ENCODE measurements around the gene LMBR1L.

Gene LMBR1L

DNA sequence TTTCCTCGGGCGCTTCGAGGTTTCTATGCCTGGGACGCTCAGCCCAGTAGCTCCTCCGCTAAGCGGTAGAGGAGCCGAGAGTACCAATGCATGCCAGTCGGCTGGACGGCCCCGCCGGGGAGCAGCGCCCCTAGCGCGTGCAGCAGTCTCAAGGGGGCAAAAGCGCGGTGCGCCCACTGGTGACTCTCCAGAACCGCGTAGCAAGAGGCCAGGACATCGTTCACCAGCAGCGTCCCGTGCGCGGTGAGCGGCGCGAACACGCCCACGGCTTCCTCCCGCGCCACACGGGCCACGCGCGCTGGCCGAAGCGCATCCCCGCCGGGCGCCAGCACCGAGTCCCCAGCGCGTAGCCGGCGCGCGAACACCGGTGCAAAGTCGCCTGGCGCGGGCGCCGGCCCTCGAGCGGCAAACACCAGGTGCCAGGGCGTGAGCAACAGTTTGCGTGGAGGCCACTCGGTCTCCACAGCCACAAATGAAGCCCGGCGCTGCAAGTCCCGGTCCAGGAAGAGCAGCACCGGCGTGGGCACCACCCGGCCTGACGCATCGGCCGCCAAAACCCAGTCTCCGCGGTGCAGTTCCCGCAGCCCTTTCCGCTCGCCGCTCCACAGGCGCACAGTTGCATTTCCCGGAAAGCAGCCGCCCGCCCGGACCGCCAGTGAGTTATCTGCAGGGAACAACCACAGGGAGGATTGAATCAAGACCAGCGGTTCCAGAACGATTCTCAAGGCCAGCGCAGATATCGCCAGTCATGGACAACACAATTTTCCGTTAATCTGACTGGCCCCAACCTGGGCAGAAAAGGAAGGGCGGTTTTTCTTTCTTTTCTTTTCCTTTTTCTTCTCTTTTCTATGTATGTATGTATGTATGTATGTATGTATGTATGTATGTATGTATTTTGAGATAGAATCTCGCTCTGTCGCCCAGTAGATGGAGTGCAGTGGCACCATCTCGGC is 20.6 kb downstream of the LMBR1L start:
- H3K4me3 ChIP-seq (ENCODE audit: low read depth in 1 of 5, low read length in 5 of 5) = peak overlapping the region in 4 of 5 donors; percentile 42 to 66 (median 51)
- H3K9me3 ChIP-seq (ENCODE audit: control insufficient read depth in 5 of 5, low read length in 5 of 5) = no peaks in the 10 kb centered on the region
- peaks cover 5 to 62% (median 55%) of the 10 kb centered on the region in 5 donors for H3K4me1 ChIP-seq (ENCODE audit: control insufficient read depth in 5 of 5, insufficient read depth in 5 of 5, low read length in 5 of 5)
- no peak overlapping the region for H3K9ac ChIP-seq (ENCODE audit: low read length in 5 of 5)
- H3K27ac ChIP-seq (ENCODE audit: low read depth, low read length) = no peak overlapping the region
- no peaks in the 10 kb centered on the region for H3K36me3 ChIP-seq (ENCODE audit: control insufficient read depth in 5 of 5, insufficient read depth in 5 of 5, low read length in 5 of 5)
- peaks cover 46 to 61% (median 56%) of the 10 kb centered on the region in 5 donors for H3K27me3 ChIP-seq (ENCODE audit: control insufficient read depth in 5 of 5, insufficient read depth in 4 of 5, low read length in 5 of 5)

DNA sequence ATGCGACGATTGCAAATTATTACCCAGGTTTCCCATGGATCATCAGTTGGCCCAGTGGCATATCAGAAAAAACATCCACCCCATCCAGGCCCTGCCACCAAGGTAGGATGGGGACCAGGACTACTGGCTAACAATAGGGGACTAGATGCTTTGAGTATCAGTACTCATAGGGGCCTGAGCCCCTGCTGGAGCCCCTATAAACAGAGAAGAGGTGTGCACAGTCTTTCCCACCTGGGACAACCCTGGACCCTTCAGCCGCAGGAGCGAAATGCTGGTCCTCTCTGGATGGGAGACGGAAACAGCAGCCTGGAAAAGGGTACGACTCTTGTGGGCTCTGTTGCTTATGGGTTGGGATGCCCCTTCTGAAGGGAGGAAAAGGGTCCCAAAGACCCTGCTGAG is 21.7 kb downstream of the LMBR1L start:
- Histone ChIP-seq H3K4me1 (ENCODE audit: control insufficient read depth in 5 of 5, insufficient read depth in 5 of 5, low read length in 5 of 5) (peaks cover 3 to 53% (median 47%) of the 10 kb centered on the region in 5 donors), H3K27me3 (ENCODE audit: control insufficient read depth in 5 of 5, insufficient read depth in 4 of 5, low read length in 5 of 5) (peaks cover 37 to 52% (median 47%) of the 10 kb centered on the region in 5 donors), H3K9me3 (ENCODE audit: control insufficient read depth in 5 of 5, low read length in 5 of 5) (peaks cover 0 to 4% (median 0%) of the 10 kb centered on the region in 5 donors), H3K9ac (ENCODE audit: low read length in 5 of 5) (no peak overlapping the region), H3K4me3 (ENCODE audit: low read depth in 1 of 5, low read length in 5 of 5) (no peak overlapping the region), H3K27ac (ENCODE audit: low read depth, low read length) (no peak overlapping the region), H3K36me3 (ENCODE audit: control insufficient read depth in 5 of 5, insufficient read depth in 5 of 5, low read length in 5 of 5) (no peaks in the 10 kb centered on the region)

DNA sequence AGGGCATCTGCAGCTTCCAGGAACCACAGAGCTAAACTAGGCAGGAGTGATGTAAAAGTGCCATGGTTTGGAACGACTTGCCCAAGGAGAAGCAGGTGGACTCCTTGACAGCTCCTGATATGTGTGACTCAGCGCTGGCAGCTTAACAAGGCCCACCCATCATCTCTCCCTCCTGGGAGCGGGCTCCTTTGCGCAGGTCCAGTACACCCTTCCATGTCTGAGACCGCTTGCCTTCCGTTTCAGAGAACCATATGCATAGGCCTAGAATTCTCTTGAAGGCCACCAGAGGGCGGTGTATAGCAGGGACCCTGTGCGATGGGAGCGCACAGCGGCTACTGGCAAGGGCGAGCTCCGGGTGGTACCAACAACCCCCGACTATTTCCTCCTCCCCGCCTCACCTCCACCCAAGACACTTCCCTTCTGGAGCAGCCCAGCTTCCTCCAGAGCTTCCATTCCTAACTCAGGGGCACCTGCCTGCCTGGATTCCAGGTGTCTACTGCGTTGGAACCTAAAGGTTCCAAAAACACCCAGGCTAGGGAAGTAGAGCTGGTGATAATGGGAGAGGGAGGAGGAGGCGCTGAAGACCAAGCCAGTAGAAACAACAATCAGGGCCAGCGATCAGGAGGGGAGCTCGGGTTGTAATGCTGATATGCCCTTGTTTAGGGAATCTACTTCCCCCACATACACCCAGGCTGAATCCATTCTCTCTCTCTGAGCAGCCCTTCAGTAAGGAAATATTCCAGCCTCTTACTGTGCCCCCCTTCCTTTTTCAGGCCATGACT is 22.3 kb downstream of the LMBR1L start:
- no peak overlapping the region for H3K27ac ChIP-seq (ENCODE audit: low read depth, low read length)
- H3K36me3 ChIP-seq (ENCODE audit: control insufficient read depth in 5 of 5, insufficient read depth in 5 of 5, low read length in 5 of 5) = no peaks in the 10 kb centered on the region
- H3K4me3 ChIP-seq (ENCODE audit: low read depth in 1 of 5, low read length in 5 of 5) = peak overlapping the region in 3 of 5 donors; percentile 3 to 34 (median 24)
- H3K4me1 ChIP-seq (ENCODE audit: control insufficient read depth in 5 of 5, insufficient read depth in 5 of 5, low read length in 5 of 5) = peaks cover 3 to 48% (median 42%) of the 10 kb centered on the region in 5 donors
- H3K9me3 ChIP-seq (ENCODE audit: control insufficient read depth in 5 of 5, low read length in 5 of 5) = peaks cover 0 to 4% (median 0%) of the 10 kb centered on the region in 5 donors
- no peak overlapping the region for H3K9ac ChIP-seq (ENCODE audit: low read length in 5 of 5)
- peaks cover 32 to 46% (median 41%) of the 10 kb centered on the region in 5 donors for H3K27me3 ChIP-seq (ENCODE audit: control insufficient read depth in 5 of 5, insufficient read depth in 4 of 5, low read length in 5 of 5)

DNA sequence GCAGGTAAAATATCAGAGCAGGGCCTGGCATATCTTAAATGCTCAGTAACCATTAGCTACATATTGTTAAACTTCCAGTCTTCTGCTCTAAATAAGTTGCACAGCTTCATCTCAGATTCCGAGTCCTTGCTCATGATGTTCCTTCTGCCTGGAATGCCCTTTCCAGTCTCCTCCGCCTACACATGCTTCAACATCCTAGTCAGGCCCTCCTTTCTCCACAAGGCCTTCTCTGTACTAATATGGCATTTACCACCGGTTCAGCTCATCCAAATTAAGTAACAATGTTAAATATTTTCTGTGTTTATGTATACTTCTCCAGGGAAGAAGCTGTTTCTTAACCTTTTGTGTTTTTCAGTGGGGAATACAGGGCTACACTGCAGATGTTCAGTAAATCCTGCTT is 24.5 kb downstream of the LMBR1L start:
- H3K36me3 ChIP-seq (ENCODE audit: control insufficient read depth in 5 of 5, insufficient read depth in 5 of 5, low read length in 5 of 5) = no peaks in the 10 kb centered on the region
- H3K9me3 ChIP-seq (ENCODE audit: control insufficient read depth in 5 of 5, low read length in 5 of 5) = peaks cover 0 to 4% (median 0%) of the 10 kb centered on the region in 5 donors
- H3K4me3 ChIP-seq (ENCODE audit: low read depth in 1 of 5, low read length in 5 of 5) = no peak overlapping the region
- no peak overlapping the region for H3K9ac ChIP-seq (ENCODE audit: low read length in 5 of 5)
- H3K27me3 ChIP-seq (ENCODE audit: control insufficient read depth in 5 of 5, insufficient read depth in 4 of 5, low read length in 5 of 5) = peaks cover 19 to 28% (median 22%) of the 10 kb centered on the region in 5 donors
- H3K4me1 ChIP-seq (ENCODE audit: control insufficient read depth in 5 of 5, insufficient read depth in 5 of 5, low read length in 5 of 5) = peaks cover 3 to 26% (median 25%) of the 10 kb centered on the region in 5 donors
- no peak overlapping the region for H3K27ac ChIP-seq (ENCODE audit: low read depth, low read length)

DNA sequence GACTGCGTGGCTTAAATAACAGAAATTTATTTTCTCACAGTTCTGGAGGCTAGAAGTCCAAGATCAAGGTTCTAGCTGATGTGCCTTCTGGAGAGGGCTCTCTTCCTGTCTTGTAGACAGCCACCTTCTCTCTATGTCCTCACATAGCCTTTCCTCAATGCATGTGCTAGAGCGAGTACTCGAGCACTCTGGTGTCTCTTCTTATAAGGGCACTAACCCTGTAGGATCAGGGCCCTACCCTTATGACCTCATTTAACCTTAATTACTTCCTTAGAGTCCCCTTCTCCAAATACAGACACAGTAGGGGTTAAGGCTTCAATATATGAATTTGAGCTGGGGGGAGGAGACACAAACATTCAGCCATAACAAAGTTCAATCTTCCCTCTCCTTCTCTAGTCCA is 26.2 kb downstream of the LMBR1L start:
- Histone ChIP-seq H3K9ac (ENCODE audit: low read length in 5 of 5) (no peak overlapping the region), H3K36me3 (ENCODE audit: control insufficient read depth in 5 of 5, insufficient read depth in 5 of 5, low read length in 5 of 5) (no peaks in the 10 kb centered on the region), H3K27ac (ENCODE audit: low read depth, low read length) (no peak overlapping the region), H3K4me1 (ENCODE audit: control insufficient read depth in 5 of 5, insufficient read depth in 5 of 5, low read length in 5 of 5) (peaks cover 3 to 10% (median 9%) of the 10 kb centered on the region in 5 donors), H3K27me3 (ENCODE audit: control insufficient read depth in 5 of 5, insufficient read depth in 4 of 5, low read length in 5 of 5) (peaks cover 4 to 12% (median 10%) of the 10 kb centered on the region in 5 donors), H3K4me3 (ENCODE audit: low read depth in 1 of 5, low read length in 5 of 5) (no peak overlapping the region), H3K9me3 (ENCODE audit: control insufficient read depth in 5 of 5, low read length in 5 of 5) (peaks cover 0 to 4% (median 0%) of the 10 kb centered on the region in 5 donors)

DNA sequence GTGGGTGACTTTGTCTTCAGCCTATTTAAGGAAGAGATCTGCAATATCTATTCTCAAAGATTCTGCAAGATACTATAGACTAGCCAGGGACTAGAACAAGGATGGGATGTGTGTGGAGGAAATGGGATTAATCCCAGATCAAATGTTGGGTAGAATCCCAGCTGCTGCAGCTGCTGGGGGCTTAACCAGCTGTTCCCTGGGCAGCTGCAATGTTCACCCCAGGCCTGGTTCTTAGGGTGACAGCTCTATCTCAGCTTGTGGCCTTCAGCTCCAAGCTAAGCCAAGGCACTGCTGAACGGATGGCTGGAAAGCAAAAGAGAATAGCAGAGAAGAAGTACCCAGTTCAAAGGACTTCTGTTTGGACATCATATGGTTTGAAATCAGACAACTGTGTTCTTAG is 30.9 kb downstream of the LMBR1L start:
- H3K27me3 ChIP-seq (ENCODE audit: control insufficient read depth in 5 of 5, insufficient read depth in 4 of 5, low read length in 5 of 5) = no peaks in the 10 kb centered on the region
- H3K27ac ChIP-seq (ENCODE audit: low read depth, low read length) = no peak overlapping the region
- H3K9me3 ChIP-seq (ENCODE audit: control insufficient read depth in 5 of 5, low read length in 5 of 5) = peaks cover 0 to 4% (median 0%) of the 10 kb centered on the region in 5 donors
- H3K36me3 ChIP-seq (ENCODE audit: control insufficient read depth in 5 of 5, insufficient read depth in 5 of 5, low read length in 5 of 5) = no peaks in the 10 kb centered on the region
- H3K4me1 ChIP-seq (ENCODE audit: control insufficient read depth in 5 of 5, insufficient read depth in 5 of 5, low read length in 5 of 5) = no peaks in the 10 kb centered on the region
- no peak overlapping the region for H3K4me3 ChIP-seq (ENCODE audit: low read depth in 1 of 5, low read length in 5 of 5)
- no peak overlapping the region for H3K9ac ChIP-seq (ENCODE audit: low read length in 5 of 5)

DNA sequence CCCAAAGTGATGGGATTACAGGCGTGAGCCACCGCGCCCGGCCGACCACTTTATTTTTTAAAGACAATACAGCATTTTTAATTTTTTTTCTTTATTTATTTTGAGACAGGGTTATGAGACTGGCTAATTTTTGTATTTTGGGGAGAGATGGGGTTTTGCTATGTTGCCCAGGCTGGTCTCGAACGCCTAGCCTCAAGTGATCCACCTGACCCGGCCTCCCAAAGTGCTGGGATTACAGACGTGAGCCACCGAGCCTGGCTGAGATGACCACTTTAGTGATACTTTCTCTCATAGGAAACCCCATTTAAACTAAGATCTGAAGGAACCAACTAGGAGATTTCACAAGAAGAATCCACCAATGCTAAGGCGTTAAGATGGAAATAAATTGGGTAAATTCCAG is 39.7 kb downstream of the LMBR1L start:
- Histone ChIP-seq H3K4me1 (ENCODE audit: control insufficient read depth in 5 of 5, insufficient read depth in 5 of 5, low read length in 5 of 5) (peaks cover 3 to 16% (median 14%) of the 10 kb centered on the region in 5 donors), H3K36me3 (ENCODE audit: control insufficient read depth in 5 of 5, insufficient read depth in 5 of 5, low read length in 5 of 5) (no peaks in the 10 kb centered on the region), H3K27me3 (ENCODE audit: control insufficient read depth in 5 of 5, insufficient read depth in 4 of 5, low read length in 5 of 5) (no peaks in the 10 kb centered on the region), H3K27ac (ENCODE audit: low read depth, low read length) (no peak overlapping the region), H3K9me3 (ENCODE audit: control insufficient read depth in 5 of 5, low read length in 5 of 5) (no peaks in the 10 kb centered on the region), H3K4me3 (ENCODE audit: low read depth in 1 of 5, low read length in 5 of 5) (no peak overlapping the region), H3K9ac (ENCODE audit: low read length in 5 of 5) (no peak overlapping the region)

DNA sequence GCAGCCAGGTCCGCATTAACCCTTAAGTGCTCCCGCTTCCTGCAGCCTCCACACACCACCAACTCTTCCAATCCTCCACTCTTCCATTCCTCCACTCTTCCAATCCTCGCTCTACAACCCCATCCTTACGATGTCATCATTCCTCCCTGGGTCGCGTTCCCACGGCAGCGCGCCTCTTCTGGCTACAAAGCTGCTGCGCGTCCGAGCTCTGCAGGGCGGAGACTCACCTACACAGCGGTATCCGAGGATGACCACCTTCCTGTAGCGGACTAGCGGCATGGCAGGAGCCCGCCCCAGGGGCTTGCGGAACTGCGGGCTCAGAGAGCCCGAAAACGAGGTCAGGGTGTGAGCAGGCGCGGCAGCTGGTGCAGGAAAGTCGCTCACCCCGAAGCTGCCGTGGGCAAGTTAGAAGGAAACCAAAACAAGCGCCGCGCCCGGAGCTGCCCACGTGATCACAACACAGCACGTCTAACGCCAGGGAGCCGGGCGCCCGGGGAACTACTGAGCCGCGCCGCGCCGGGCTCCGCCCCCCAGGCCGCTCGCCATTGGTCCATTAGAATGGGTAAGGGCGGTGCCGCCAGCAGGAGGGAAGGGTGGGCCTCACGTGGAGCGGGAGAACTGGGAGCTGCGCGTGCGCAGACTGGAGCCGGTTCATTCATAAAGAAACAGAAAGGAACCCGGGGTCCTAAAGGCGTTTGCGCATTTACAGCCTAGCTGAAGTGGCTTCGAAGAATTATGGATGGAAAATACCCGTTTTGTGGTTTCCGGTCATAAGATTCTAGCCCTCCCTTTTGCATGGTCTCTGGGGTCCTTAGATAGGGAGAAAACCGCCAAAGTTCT is 40.9 kb downstream of the LMBR1L start, which contains the start of gene RHEBL1:
TSS of gene RHEBL1 (minus strand) at position 473 of the 840 bp plus-strand sequence. CDS start at position 279, 194 bp downstream.
- Histone ChIP-seq H3K27ac (ENCODE audit: low read depth, low read length) (peak within 1 kb of the TSS; percentile 62), H3K9ac (ENCODE audit: low read length in 5 of 5) (peak within 1 kb of the TSS; percentile 26 to 79 (median 60))

DNA sequence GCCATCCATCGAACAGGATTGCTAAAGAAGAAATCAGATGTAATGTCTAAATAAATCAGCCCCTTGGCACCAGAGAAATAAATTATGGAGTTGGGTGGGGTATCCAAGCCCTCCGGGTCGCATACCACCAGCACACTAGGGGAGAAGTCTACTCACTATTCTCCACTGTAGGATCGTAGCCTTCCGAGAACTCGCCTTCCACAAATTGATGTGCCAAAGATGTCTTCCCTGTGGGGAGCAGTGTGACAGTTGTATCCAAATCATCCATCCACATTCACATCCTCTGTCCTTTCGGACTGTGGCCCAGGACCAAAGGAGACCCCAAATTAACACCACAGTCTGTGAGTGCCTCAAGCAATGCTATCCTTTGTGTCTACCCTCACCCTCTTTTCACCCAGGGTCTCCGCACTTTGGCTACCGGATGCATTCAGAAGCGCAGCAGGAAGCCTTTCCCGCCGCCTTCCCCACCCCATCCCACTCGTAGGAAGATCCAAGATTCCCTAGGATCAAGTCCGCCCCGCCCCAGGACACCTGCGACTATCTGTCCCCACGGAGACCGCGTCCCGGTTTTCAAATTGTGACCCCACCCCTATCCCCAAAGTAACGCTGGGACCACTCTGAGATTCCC is 41.7 kb downstream of the LMBR1L start:
- Histone ChIP-seq H3K4me1 (ENCODE audit: control insufficient read depth in 5 of 5, insufficient read depth in 5 of 5, low read length in 5 of 5) (peaks cover 3 to 16% (median 14%) of the 10 kb centered on the region in 5 donors), H3K27me3 (ENCODE audit: control insufficient read depth in 5 of 5, insufficient read depth in 4 of 5, low read length in 5 of 5) (no peaks in the 10 kb centered on the region), H3K36me3 (ENCODE audit: control insufficient read depth in 5 of 5, insufficient read depth in 5 of 5, low read length in 5 of 5) (no peaks in the 10 kb centered on the region), H3K9ac (ENCODE audit: low read length in 5 of 5) (peak overlapping the region in 4 of 5 donors; percentile 26 to 79 (median 60)), H3K9me3 (ENCODE audit: control insufficient read depth in 5 of 5, low read length in 5 of 5) (no peaks in the 10 kb centered on the region), H3K27ac (ENCODE audit: low read depth, low read length) (peak overlapping the region; percentile 62), H3K4me3 (ENCODE audit: low read depth in 1 of 5, low read length in 5 of 5) (peak overlapping the region; percentile 69 to 94 (median 85))

More for the DNA sequence above, 40.9 kb downstream of the LMBR1L start, which contains the start of gene RHEBL1:
- peaks cover 3 to 16% (median 14%) of the 10 kb centered on the region in 5 donors for H3K4me1 ChIP-seq (ENCODE audit: control insufficient read depth in 5 of 5, insufficient read depth in 5 of 5, low read length in 5 of 5)
- H3K4me3 ChIP-seq (ENCODE audit: low read depth in 1 of 5, low read length in 5 of 5) = peak within 1 kb of the TSS; percentile 69 to 94 (median 85)
- H3K36me3 ChIP-seq (ENCODE audit: control insufficient read depth in 5 of 5, insufficient read depth in 5 of 5, low read length in 5 of 5) = no peaks in the 10 kb centered on the region
- H3K27me3 ChIP-seq (ENCODE audit: control insufficient read depth in 5 of 5, insufficient read depth in 4 of 5, low read length in 5 of 5) = no peaks in the 10 kb centered on the region
- no peaks in the 10 kb centered on the region for H3K9me3 ChIP-seq (ENCODE audit: control insufficient read depth in 5 of 5, low read length in 5 of 5)
